K562 (cell line): ENCODE results near the gene SAFB. TPM values are rescaled to one million over a fixed set of nuclear protein-coding genes. Genes with fewer than 3 reads are reported as not detected.

Experiments
- ATAC-seq: fragments of 200-7000 bp; cut with Tn5 transposase; 3 replicates; pipeline ENCODE4 v1.9.1; 2020; ENCODE audit warnings: moderate library complexity
- BruUV-seq: library from RNA; stranded (reverse); fragments of 400-500 nt; replicated peaks from 2 replicates; lab custom pipeline; 2021; lab: Mats Ljungman, UMichigan
- CTCF ChIA-PET: fragments of 300-600 bp; formaldehyde crosslinking; extraction: SDS; loops from one replicate; lab custom pipeline; 2021; ENCODE audit warnings: low intra/inter-chr PET ratio; lab: Yijun Ruan, JAX
- POLR2A ChIA-PET: fragments of 300-600, 350-650 bp; sonication (Branson Sonifier 250); formaldehyde crosslinking; extraction: SDS; loops from one replicate; lab custom pipeline; 2021; ENCODE audit warnings: antibody characterized with exemption, inconsistent platforms; lab: Yijun Ruan, JAX
- DNase-seq, 4 experiments: peaks; one replicate each; pipeline versions ENCODE4 v3.0.0 to v3.0.0-alpha.2; 2011 to 2018; ENCODE audit warnings: low spot score in 3 of 4, mixed read lengths in 3 of 4; ENCODE audit errors: extremely low read depth in 1 of 4
- FAIRE-seq: peaks from 2 replicates; lab custom pipeline; 2011; peaks lifted over from hg19 to GRCh38; lab: Jason Lieb, UNC
- H2AFZ ChIP-seq: 2 replicates; pipeline ENCODE4 v1.6.0; 2011; ENCODE audit warnings: low read depth, low read length, control low read depth, inconsistent platforms
- H3K27ac ChIP-seq: fragments of 200-600 bp; 3 replicates; pipeline ENCODE4 v1.8.0; 2011; ENCODE audit warnings: low read depth, mild to moderate bottlenecking, control low read depth, inconsistent platforms, low read length, moderate library complexity, mixed read lengths; ENCODE audit errors: extremely low read depth
- H3K27me3 ChIP-seq, 2 experiments: fragments of 300-600 bp in 1 of 2; 2 replicates in 1 of 2; 3 replicates in 1 of 2; pipeline versions ENCODE4 v1.6.0 to v1.8.0; 2011; ENCODE audit warnings: inconsistent platforms in 2 of 2, low read length in 2 of 2, mild to moderate bottlenecking in 1 of 2, mixed read lengths in 1 of 2, moderate library complexity in 1 of 2; ENCODE audit not compliant: control insufficient read depth in 2 of 2, insufficient read depth in 2 of 2
- H3K36me3 ChIP-seq: fragments of 300-600 bp; 3 replicates; pipeline ENCODE4 v1.8.0; 2011; ENCODE audit warnings: mild to moderate bottlenecking, low read length, inconsistent platforms; ENCODE audit not compliant: control insufficient read depth, insufficient read depth
- H3K4me1 ChIP-seq, 2 experiments: fragments of 200-600 bp in 1 of 2; replicated peaks in 1 of 2; 2 replicates in 1 of 2; 3 replicates in 1 of 2; pipeline versions ENCODE4 v1.5.1 to v1.8.0; 2011; ENCODE audit warnings: inconsistent platforms in 2 of 2, low read length in 2 of 2, mild to moderate bottlenecking in 1 of 2, mixed read lengths in 1 of 2, moderate library complexity in 1 of 2; ENCODE audit not compliant: control insufficient read depth in 2 of 2, insufficient read depth in 2 of 2
- H3K4me2 ChIP-seq: 2 replicates; pipeline ENCODE4 v1.6.1; 2011; ENCODE audit warnings: low read length, control low read depth, inconsistent platforms, mixed read lengths; ENCODE audit not compliant: insufficient read depth
- H3K4me3 ChIP-seq: fragments of 200-600 bp; sonication (generic), shearing (Covaris generic); 2 replicates; pipeline ENCODE4 v1.5.1; 2016; ENCODE audit warnings: control low read depth, inconsistent platforms
- H3K79me2 ChIP-seq: fragments of 200-600 bp; 3 replicates; pipeline ENCODE4 v1.8.0; 2011; ENCODE audit warnings: low read length, inconsistent platforms; ENCODE audit not compliant: control insufficient read depth, insufficient read depth
- H3K9ac ChIP-seq, 2 experiments: 2 replicates each; pipeline versions ENCODE4 v1.6.0 to v1.6.1; 2011; ENCODE audit warnings: low read depth in 2 of 2, low read length in 2 of 2, control low read depth in 1 of 2, inconsistent platforms in 1 of 2, mild to moderate bottlenecking in 1 of 2, mixed read lengths in 1 of 2; ENCODE audit not compliant: insufficient read depth in 1 of 2
- H3K9me1 ChIP-seq: one replicate; pipeline ENCODE4 v1.6.0; 2011; ENCODE audit warnings: inconsistent platforms, mild to moderate bottlenecking, low read length, moderate library complexity; ENCODE audit not compliant: control insufficient read depth, insufficient read depth
- H3K9me3 ChIP-seq: replicated peaks from 2 replicates; pipeline ENCODE4 v1.5.1; 2011; ENCODE audit warnings: low read depth, low read length, inconsistent platforms; ENCODE audit not compliant: control insufficient read depth, insufficient read depth
- H4K20me1 ChIP-seq: replicated peaks from 2 replicates; pipeline ENCODE4 v1.6.1; 2011; ENCODE audit warnings: low read length, inconsistent platforms, mixed read lengths; ENCODE audit not compliant: control insufficient read depth, insufficient read depth
- POLR2G ChIP-seq: fragments of 200-400 bp; formaldehyde crosslinking; IDR thresholded peaks from 2 replicates; pipeline ENCODE4 v1.6.1; 2017; ENCODE audit warnings: low read depth, mild to moderate bottlenecking, antibody characterized with exemption, low read length, moderate library complexity
- WGBS: fragments of 100-300 bp; shearing (Covaris generic); methylation state at CpG from one replicate; pipeline ENCODE4 v1.1.6; 2016; ENCODE audit warnings: low coverage, mixed read lengths; ENCODE audit not compliant: insufficient coverage; ENCODE audit errors: missing lambda C conversion rate; 5-methylcytosine and 5-hydroxymethylcytosine counted together
- in situ Hi-C: fragments of 300-500 bp; cut with MboI; formaldehyde crosslinking; loops from 4 replicates; pipeline ENCODE4 v1.15.0; 2018; ENCODE audit warnings: inconsistent platforms, mixed read lengths
- intact Hi-C: fragments of 100-400 bp; cut with micrococcal nuclease; formaldehyde crosslinking; loops from 2 replicates; pipeline ENCODE4 v1.14.2; 2022
- polyA plus RNA-seq, 8 experiments: library from polyadenylated mRNA; depleted of rRNA in 4 of 8; stranded (reverse) in 5 of 8; unstranded in 3 of 8; fragments of >200 nt; fragmentation: Nextera tagmentation in 2 of 8; fragmentation: Illumina TruSeq in 1 of 8; extraction: Ambion mirVana in 2 of 8; extraction: Trizol in 1 of 8; gene quantifications; 2 replicates each; pipeline versions ENCODE4 v1.2.1 to v1.2.3, GENCODE V29; 2011 to 2014; ENCODE audit warnings: inconsistent platforms in 1 of 8, missing spikeins in 1 of 8
- total RNA-seq, 7 experiments: library from RNA; depleted of rRNA in 6 of 7; stranded (reverse); fragments of >200 nt in 6 of 7; fragmentation: Illumina TruSeq in 2 of 7; extraction: Trizol in 2 of 7; gene quantifications; 2 replicates each; pipeline versions ENCODE4 v1.2.1 to v1.2.3, GENCODE V29; 2011 to 2021; ENCODE audit warnings: low replicate concordance in 1 of 7
- TF ChIP-seq, protein P1 (sequence below): fragments of 450-650 bp; conservative IDR thresholded peaks from 2 replicates; pipeline ENCODE4 v1.6.1; 2016; ENCODE audit warnings: missing genetic modification characterization, low read depth, mild to moderate bottlenecking, missing compliant biosample characterization, moderate library complexity

The SAFB gene
- total and polyA plus RNA-seq, 9 of the 15 experiments (the other 6 are each of a cell fraction or from before 2014, with no cell fraction given): 1.1 to 151 (median 83.1) TPM

DNA sequence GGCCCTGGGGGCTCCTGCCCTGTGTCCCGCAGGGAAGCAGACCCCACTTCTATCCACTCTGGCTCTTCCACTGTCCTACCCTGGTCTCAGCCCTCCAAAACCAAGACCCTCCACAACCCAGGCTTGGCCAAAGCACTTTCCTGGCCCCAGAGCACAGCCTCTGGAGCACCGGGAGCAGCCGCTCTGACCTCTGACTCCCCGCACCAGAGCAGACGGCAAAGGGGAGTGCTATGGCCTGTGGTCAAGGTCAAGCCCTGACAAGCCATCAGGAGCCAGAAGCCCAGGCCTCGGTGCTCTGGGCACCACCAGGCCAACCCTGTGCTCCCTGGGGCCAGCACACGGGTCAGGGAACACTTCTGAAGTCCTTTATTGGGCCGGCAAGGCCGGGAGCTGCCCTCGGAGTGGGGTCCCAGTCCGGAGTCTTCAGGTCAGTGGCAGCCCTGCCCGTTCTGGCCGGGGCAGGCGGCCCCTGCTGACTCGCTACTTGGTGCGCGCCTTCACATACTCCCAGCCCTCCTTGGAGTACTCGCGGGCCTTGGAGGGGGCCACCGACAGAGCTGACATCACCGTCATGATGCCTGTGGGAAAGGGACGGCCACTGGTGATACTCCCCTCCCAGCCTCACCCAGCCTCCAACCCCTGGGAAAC, 55.3 kb downstream of the SAFB start:
- H3K27me3 ChIP-seq: no peaks in the 10 kb centered on the region
- peaks cover 6% of the 10 kb centered on the region; the same call in 1 of the 2 replicates for H4K20me1 ChIP-seq
- FAIRE-seq (no peak), ATAC-seq (no peak)
- BruUV-seq: no TSS peak
- CTCF ChIA-PET: no interaction called here
- H3K4me3 ChIP-seq: no peak overlapping the region
- H3K9ac ChIP-seq: peak overlapping the region in 1 of 2 experiments; percentile 50; a peak in 1 of 4 replicates
- H3K9me1 ChIP-seq: no peaks in the 10 kb centered on the region
- POLR2A ChIA-PET: interaction anchor here (1.0 kb wide), 1 partner anchor 12 kb away, joined by 4 read pairs; no protein-coding TSS in a partner anchor
- peaks cover 12% of the 10 kb centered on the region for H3K79me2 ChIP-seq
- H3K4me1 ChIP-seq: peaks cover 28 to 67% of the 10 kb centered on the region in 2 experiments
- 90% methylated on average over 21 of the region's 22 CpGs for WGBS
- TF ChIP-seq POLR2G: peak; percentile 46; the same call in 1 of the 2 replicates
- TF ChIP-seq, protein P1, sequence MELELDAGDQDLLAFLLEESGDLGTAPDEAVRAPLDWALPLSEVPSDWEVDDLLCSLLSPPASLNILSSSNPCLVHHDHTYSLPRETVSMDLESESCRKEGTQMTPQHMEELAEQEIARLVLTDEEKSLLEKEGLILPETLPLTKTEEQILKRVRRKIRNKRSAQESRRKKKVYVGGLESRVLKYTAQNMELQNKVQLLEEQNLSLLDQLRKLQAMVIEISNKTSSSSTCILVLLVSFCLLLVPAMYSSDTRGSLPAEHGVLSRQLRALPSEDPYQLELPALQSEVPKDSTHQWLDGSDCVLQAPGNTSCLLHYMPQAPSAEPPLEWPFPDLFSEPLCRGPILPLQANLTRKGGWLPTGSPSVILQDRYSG (tag): no peak
- TF ChIP-seq, all 486 proteins: peak for 1
- H3K27ac ChIP-seq: no peak overlapping the region
- intact Hi-C loops: no loop called here
- in situ Hi-C loops: no loop called here
- H3K9me3 ChIP-seq: no peaks in the 10 kb centered on the region
- no peak overlapping the region for H2AFZ ChIP-seq
- peaks cover 17% of the 10 kb centered on the region; the same call in 2 of the 3 replicates for H3K36me3 ChIP-seq
- DNase-seq: no peak
- no peak overlapping the region for H3K4me2 ChIP-seq
